SH-SY5Y (cell line): Measurements from ENCODE around the gene CEMP1.

Experiments
- GATA2 ChIP-seq: IDR thresholded peaks from 2 replicates; pipeline ENCODE4 v1.6.1; 2011; ENCODE audit warnings: mild to moderate bottlenecking, low read depth, low read length
- GATA3 ChIP-seq: IDR thresholded peaks from 2 replicates; pipeline ENCODE4 v1.6.1; 2011; ENCODE audit warnings: low read depth, mild to moderate bottlenecking, low read length, moderate library complexity

DNA sequence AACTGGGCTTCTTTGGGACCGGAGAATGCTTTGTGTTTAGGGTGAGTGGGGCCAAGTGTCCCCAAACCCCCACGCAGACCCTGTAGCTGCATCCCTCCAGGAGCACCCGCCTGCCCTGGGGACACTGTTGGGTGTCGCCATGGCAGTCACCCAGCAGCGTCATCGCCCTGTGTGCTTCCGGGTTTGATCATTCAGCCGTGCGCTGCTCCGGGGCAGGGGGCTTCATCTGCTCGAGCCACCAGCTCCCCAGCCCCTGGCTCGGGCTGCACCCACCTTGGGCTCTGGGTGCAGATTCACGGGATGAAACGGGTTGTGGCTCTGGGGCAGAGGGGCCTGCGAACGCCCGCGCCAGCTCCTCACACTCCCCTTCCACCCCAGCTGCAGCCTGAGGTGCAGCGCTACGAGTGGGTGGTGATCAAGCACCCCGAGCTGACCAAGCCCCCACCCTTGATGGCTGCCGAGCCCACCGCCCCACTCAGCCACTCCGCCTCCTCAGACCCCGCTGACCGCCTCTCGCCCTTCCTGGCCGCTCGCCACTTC is 31.2 kb downstream of the CEMP1 start:
- TF ChIP-seq GATA3 (no peak), GATA2 (no peak)
